GM12892 (cell line): ENCODE results near the gene MYH14.

Experiments
- POLR2A ChIP-seq: IDR thresholded peaks from 2 replicates; pipeline ENCODE4 v1.6.1; 2011; ENCODE audit warnings: low read depth, low read length, control low read depth
- POLR2AphosphoS5 ChIP-seq: IDR thresholded peaks from 2 replicates; pipeline ENCODE4 v1.6.1; 2011; ENCODE audit warnings: low read depth, low read length, control low read depth
- TAF1 ChIP-seq: IDR thresholded peaks from 2 replicates; pipeline ENCODE4 v1.6.1; 2011; ENCODE audit warnings: low read depth, mild to moderate bottlenecking, control low read depth, low read length, borderline replicate concordance

GRCh38 chr19:50263176-50263575, 59.8 kb downstream of the MYH14 start:
- no peak for TF ChIP-seq POLR2A
- TF ChIP-seq TAF1 = no peak
- TF ChIP-seq POLR2AphosphoS5 = no peak
